Thyroid gland (tissue), 4 donors: ENCODE data around the gene AHRR.

Experiments used
- CTCF ChIP-seq, 6 experiments: fragments of 200-600 bp in 3 of 6; fragments of 450-650 bp in 3 of 6; sonication (generic) in 3 of 6; IDR thresholded peaks; one replicate each; pipeline ENCODE4 v1.5.1; 2016 to 2019; ENCODE audit warnings: antibody characterized with exemption in 6 of 6, mild to moderate bottlenecking in 2 of 6, inconsistent platforms in 1 of 6, moderate library complexity in 1 of 6
- POLR2A ChIP-seq, 2 donors: fragments of 450-650 bp; IDR thresholded peaks; one replicate each; pipeline ENCODE4 v1.6.1; 2017; ENCODE audit warnings: antibody characterized with exemption in 2 of 2, mild to moderate bottlenecking in 2 of 2, moderate library complexity in 1 of 2

DNA sequence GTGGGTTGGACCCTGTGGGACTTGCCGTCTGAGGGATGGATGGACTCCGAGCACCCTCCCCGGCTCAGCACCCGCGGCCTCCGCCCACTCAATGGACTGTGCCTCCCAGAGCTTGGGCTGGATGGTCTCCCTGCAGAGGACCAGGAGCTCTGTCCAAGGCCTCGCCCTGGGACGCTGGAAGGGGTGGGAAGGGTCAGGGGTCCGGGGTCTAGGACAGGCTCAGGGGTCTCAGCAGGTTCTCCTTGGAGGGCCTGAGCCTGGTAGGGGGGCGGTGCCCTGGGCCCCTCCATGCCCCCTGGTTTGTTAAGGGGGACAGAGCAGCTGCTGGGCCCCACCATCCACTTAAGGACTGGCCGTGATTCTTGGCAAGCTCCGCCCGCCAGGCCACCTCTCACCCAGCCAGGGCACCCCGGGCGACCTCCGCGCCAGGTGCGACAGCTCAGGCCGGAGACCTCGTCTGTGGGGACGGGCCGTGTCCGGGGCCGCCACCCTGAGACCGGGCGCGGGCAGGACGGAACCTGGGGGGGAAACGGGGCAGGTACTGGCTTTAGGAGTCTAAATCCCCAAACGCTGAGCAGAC, 150.7 kb downstream of the AHRR start:
- TF ChIP-seq CTCF (IDR thresholded peaks at IDR 0.05) (no peak), POLR2A (IDR thresholded peaks at IDR 0.05) (no peak)
